GM19193 (cell line): ENCODE results near the gene SLC25A29.

Experiments used
- POLR2A ChIP-seq: IDR thresholded peaks from 4 replicates; pipeline ENCODE4 v1.6.1; 2011; ENCODE audit not compliant: insufficient read depth, insufficient read length; ENCODE audit errors: extremely low read depth

SLC25A29 gene

DNA sequence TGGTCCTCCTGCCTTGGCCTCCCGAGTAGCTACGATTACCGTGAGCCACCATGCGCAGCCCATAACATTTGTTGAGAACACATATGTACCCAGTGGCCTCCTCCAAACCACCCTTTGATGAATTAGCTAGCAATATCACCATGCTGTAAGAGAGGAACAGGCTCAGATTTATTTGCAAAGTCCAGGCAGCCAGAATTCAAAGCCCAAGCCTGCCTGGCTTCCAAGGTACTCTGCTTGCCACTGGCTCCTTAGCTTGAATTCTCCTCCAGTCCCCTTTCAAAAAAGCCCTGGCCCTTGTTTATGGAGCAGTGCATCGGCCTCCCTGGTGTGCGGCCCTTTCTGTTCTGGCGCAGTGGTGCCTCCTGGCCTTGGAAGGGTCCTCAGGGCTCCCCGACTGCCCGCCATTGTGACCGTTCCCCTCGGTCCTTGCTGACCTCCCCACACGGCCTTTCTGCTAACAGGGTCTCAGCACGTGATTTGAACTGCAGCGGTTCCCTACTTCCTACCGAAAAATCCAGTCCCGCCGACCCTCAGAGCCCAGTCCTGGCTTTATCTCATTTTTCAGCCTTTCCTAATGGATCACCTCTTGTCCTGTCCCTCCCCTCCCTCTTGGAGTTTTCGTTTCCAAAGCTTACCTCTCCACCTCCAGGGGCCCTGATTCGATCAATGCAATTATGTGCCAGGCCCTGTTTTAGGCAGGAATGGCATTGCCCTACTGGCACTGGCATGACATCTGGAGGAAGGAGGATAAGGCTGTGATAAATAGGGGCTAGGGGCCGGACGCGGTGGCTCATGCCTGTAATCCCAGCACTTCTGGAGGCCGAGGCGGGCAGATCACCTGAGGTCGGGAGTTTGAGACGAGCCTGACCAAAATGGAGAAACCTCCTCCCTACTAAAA lies 22.0 kb downstream of the SLC25A29 start:
- no peak for TF ChIP-seq POLR2A

DNA sequence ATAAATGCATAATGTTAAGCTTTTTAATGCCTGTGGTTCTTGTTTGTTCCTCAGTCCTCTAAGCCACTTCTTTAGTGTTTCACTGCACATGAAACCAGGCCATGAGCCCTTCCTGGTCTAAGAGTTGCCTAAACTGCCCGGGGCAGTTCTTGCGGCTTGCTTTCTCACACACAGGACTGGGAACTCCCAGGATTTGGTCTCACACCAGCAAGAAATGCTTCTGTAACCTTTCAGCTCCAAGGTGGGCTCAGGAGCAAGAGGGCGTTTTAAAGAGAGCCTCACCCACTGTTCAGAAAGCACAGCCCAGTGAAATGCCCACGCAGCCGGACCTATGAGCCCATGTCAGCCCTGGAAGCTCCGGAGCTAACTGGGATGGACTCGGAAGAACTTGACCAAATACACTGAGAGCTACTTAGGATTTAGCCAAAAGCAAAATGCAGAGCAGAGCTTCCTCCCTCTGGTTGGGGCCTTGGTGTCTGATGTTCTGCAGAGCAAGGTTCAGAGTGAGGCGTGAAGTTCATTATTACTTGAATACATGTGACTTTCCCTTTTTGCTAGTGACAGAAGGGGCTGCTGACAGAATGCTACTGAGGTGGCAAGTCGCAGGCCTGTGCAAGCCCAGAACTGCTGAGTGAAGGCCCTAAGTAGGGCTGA lies 23.4 kb downstream of the SLC25A29 start:
- TF ChIP-seq POLR2A, result no peak

DNA sequence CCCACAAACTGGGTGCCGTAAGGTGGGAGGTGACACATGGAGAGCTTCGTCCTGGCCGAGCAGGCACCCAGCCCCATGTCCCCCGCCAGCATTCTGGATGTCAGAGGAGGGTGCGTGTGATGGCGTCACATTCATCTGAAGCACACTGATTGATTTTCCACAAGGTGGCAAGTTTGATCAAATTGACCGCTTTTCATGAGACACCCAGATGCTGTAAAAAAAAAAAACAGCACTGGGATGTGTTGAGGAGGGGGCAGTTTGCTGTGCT lies 24.2 kb downstream of the SLC25A29 start:
- no peak for TF ChIP-seq POLR2A

DNA sequence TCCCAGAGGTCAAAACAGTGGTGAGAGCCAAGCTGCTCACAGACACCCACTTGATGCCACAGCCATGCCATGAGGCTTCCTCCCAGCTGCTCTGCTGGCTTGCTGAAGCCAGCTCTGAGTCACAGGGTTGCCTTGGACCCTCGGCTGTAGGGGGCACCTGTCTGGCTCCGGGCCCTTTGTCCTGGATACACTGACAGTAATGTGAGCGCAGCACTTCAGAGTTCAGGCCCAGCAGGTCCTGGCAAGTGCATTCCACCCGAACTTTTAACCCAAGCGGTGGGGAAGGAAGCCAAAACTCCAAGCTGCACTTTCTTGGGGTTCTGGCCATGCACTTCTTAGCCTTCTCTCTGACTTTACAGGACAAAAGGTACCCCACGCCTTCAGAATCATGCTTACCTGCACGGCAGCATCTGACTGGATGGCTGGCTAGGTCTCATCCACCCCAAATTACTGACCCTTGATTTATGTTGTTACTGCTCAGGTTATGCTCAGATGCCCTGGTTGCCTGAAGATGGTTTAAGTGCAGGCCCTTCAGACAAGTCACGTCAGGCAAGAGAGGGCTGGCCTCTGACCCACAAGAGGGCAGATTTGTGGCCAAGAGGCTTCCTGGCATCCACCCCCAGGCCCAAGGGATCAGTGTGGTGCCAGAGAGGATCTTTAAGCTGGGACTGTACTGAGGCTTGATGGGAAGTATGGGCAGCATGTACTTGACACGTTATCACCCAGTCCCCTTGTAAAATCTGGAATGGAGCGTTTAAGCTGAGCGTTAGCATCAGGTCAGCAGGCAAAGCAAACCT lies 24.8 kb downstream of the SLC25A29 start:
- TF ChIP-seq POLR2A, result no peak

DNA sequence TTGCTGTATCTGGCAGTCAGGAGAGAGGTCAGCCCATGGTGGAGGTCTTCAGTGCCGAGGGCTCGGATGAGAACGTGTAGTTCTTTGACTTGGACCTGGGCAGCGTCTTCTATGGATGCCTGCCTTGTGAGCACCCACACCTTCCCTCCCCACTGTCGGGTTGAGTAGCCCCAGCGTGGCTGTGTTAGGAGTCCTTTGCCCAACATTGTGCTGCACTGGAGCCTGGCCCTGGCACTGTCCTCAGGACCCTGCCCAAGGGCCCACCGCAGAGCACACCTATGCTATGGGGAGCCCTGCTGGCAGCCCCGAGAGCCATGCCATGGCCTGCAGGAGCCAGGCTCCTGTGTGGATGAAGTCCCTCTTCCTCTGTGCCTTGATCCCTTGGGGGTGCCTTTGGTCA lies 26.7 kb downstream of the SLC25A29 start:
- no peak for TF ChIP-seq POLR2A

DNA sequence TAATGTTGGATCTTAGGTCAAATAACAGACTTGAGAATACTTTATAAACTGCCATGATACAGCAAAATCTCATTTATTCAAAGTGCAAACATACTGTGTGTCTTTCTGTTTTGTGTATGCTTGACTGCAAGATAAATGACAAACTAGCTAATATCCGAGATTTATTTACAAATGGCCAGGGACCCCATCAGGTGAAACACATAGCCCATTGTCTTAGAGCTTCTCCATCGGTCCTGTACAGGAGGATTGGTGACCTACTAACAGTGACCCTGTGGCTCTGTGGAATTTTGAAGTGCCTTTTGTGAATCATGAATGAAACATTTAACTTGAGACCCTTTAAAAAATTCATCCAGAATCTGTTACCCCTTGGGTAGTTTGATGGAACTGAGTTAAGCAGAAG lies 27.1 kb downstream of the SLC25A29 start:
- no peak for TF ChIP-seq POLR2A

DNA sequence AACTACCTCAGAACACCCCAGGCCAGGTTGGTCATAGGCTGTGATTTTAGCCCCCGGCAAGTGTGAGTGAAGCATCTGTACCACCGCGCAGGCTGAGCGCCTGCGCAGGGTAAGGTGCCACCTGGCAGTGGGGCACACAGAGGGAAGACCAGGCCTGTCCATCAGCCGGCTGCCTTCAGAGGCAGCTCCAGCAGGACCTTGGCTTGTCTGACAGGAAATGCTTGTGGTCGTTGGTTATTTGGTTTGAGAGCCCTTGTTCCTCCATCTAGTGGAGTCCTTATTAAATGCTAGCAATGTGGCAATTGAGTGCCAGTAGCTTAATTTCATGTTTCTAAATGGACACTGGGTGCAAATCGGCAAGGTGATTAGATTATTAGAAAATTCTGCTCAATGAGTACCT lies 27.5 kb downstream of the SLC25A29 start:
- TF ChIP-seq POLR2A, result no peak

DNA sequence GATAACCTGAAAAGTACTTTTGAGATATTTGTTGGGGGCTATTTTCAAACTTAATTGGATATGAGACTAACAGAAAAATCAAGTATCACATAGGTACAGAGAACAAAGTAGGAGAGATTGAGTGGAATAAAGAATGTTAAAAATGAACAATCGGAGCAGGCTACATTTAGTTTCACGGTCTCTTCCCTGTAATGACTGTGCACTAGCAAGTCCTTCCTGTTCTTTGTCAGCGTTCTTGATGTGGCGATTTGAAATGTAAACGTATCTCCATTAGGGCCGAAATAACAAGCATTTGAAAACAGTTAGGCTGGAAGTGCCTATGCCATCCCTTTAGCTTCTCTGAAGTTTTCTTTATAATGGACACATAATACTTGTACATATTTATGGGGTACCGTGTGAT lies 31.0 kb downstream of the SLC25A29 start:
- TF ChIP-seq POLR2A, result no peak

DNA sequence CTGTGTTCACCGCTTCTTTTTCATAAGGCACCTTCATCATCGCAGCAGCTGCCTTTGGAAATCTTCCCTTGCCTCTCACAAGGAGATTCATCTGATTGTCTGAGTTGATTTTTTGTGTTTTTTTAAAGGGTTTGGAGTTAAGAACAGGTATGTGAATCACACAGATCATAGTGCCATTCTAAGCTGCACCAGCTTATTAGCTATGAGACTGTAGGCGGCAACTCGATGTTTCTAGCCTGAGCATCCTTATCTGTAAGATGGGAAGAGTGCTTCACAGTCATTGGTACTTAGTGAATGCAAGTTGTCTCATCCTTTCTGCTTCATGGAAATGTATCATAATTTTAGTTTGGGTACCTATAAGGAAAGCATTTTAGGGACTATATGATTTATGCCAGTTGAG lies 32.0 kb downstream of the SLC25A29 start:
- TF ChIP-seq POLR2A, result no peak

DNA sequence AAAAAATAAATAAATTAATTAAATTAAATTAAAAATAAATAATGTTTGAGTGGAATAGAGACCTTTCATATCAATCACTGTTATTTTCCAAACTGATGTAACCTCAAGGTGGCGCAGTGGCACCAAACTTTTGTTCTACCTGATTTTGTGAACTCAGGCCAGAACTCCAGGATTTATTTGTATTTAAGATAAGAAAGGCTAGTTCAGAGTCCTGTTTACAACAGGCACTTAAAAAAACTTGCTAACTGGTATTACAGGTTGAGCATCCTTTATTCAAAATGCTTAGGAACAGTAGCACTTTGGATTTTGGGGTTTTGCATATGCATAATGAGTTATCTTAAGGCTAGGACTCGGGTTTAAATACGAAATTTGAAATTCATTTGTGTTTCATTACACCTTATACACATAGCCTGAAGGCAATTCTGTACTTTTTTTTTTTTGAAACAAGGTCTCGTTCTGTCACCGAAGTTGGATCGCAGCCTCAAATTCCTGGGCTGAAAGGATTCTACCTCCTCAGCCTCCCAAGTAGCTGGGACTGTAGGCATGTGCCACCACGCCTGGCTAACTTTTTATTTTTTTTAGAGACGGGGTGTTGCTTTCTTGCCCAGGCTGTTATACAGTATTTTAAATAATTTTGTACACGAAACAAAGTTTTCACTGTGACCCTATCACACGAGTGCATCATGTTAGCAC lies 34.9 kb downstream of the SLC25A29 start:
- no peak for TF ChIP-seq POLR2A

DNA sequence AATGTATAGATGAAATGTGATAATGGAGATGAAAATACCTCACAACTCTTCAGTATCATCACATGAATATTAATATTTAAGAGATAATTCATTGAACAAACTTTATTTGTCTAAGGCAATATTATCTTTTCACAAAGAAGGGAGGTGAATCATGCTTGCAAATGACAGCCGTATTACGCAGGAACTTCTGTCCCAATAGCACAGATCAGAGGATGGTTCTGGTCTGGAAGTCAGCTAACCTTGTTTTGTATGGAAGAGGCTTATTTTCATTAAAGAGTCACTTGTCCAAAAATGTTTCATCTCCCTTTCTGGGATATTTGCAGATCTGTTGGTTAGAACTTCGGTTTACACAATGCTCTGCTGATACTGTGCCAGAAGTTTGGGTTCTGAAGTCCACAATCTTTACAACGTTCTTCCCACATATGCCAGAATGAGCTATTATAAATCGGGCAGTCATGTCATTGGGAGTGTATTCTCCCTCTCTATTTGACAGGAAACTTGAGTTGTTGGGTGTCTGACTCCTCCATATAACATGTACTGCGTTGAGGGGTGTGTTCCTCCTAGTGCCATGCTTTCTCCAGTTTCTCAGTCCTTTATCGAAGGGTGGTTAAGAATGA lies 37.5 kb downstream of the SLC25A29 start:
- TF ChIP-seq POLR2A, result no peak

DNA sequence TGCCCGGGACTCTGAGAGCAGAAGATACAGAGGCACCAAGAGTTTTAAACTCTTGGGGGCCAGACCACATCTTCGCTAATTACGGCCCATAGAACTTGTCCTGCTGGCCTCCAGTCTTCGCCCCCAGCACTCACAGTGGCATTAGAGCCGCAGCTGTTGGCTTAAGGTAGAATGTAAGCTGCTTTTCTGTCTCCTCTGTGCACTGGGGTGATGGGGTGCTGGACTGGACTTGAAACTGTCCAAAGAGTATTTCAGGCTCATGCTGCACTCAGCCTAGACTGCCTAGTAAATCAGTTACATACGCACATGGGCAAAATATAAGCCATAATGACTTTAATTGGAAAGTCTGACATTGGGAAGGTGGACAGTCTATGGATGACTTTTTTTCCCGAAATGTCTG lies 38.3 kb downstream of the SLC25A29 start:
- TF ChIP-seq POLR2A, result no peak

DNA sequence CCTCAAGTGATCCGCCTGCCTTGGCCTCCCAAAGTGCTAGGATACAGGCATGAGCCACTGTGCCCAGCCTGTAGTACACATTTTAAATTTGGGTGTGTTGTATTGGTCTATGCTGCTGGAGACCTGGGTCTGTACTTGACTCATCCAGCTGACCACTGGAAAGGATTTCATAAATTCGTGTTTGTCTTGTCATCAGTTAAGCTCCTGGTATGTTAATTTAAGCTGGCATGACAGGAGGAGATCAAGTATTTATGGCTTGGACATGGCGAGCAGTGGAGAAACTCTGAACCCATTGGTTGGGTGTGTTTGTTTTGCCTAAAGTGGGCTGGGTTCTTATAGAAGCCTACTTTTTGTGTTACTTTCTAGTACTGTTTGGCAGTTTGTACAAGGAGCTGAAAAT lies 43.1 kb downstream of the SLC25A29 start:
- no peak for TF ChIP-seq POLR2A

DNA sequence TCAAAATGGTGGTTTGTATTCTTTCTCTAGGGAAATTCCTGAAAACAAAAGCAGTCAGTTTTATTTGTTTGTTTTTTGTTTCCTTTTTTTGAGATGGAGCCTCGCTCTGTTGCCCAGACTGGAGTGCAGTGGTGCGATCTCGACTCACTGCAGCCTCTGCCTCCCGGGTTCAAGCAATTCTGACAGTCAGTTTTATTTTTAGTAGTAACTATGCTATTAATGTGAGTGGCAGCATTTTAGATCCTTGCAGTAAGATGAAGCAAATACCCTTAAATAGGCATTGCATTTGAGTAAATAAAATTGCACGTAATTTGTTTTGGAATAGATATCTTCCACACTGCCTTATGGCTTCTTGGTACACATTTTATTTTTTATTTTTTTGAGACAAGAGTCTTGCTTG lies 43.7 kb downstream of the SLC25A29 start:
- TF ChIP-seq POLR2A, result no peak

DNA sequence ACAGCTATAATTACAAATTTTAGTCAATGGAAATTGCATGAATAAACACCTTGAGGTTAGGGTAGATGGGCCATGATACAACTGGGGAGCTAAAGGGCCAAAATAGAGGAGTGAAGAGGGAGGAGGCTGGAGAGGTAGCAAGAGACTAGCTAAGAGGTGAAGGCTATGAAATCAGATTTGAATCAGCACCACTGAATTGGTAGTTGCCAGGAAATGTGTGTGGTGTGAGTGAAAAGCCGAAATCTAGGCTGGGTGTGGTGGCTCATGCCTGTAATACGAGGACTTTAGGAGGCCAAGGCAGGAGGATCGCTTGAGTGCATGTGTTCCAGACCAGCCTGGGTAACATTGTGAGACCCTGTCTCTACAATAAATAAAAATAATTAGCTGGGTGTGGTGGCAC lies 44.6 kb downstream of the SLC25A29 start:
- no peak for TF ChIP-seq POLR2A
